HG03025 (cell line): Measurements from ENCODE around the gene CHMP5.

ENCODE experiments used
- ATAC-seq: cut with Tn5 transposase; IDR thresholded peaks from one replicate; pipeline ENCODE4 v1.9.1; 2021; ENCODE audit warnings: mild to moderate bottlenecking, moderate library complexity; ENCODE audit not compliant: unreplicated experiment, low FRiP score

Gene CHMP5

DNA sequence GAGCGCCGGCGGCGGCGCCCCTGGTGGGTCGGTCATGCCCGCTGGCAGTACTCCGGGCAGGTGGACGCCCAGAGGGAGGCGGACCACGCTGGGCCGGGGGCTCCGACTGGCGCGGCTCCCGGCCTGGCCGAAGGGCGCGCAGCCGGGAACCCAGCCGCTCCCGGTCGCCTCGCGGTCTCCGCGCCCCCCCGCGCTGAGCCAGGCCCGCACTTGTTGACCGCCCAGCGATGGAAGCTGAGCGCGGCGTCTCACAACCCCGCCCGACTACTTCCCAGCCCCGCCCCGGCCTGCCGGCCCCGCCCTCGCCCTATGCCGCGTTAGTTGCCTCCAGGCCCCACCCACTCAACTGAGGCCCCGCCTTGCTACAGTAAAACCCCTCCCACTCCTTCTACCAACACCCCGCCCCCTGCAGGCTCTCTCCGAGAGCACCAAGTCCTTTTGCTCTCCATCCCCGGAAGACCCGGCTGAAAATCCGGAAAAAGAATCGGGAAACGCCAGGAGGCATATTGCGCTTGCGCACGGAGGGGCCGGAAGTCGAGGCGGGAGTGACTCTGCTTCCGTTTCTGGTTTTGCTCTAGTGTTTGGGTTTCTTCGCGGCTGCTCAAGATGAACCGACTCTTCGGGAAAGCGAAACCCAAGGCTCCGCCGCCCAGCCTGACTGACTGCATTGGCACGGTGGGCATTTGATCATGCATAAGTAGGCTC, at the start of gene CHMP5, which contains the start of gene BAG1:
Gene CHMP5, plus strand, starts transcription at position 577 of the 705 bp plus-strand sequence. Its CDS starts 30 bp downstream, at position 607.
Gene BAG1, minus strand, starts transcription at position 236 of the 705 bp plus-strand sequence.
- peak; percentile 79 for ATAC-seq

DNA sequence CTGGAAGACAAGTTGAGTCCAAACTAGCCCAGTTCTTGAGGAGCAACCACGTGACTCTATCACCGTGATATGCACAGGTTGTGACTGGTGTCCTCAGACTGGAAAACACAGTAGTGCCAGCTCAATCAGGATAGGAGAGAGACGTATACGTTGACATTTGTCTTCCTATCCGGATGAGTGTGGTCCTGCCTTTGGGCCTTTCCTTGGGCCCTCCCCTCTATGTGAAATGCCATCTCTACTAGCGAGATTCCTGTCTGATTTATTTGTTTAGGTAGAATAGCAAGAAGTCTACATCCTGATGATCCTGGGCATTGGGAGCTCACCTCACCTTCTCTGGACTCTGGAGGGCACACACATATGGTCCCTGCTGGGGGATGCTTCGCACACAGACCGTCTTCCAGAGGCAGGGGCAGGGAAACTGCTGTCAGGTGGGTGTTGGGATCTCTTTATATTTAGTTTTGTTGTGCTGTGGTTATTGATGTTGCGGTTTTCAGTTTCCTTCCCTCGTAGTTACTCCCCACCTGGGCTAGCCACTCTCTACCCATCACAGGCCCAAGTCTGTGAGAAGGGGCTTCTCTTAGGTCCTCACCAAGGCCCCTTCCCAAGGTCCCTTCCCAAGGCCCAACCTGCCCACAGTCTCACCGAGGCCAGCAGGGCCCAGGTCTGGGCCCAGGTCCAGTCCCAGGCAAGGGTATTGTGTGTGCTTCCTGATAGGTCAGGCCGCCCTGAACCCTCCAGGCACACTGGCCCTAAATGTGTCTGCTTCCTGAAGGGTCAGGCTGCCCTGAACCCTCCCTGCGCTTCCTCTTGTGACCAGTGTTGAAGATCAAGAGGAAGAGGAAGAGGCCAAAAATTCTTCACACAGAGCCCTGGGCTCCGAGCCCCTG, 43.9 kb upstream of the CHMP5 start:
- ATAC-seq = no peak

DNA sequence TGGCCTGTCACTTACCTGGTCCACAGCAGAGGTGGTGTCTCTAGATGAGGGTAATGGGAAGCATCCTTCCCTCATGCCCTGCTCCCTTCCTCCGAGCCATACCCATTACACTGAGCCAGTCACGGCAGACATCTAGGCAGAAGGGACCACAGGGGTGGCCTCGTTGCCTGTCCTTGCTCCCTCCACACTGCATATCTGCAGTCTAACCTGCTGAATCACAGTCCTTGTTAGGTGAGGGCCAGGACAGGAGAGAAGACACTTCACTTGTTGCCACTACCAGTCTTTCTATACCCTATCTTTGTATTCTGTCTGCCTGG, 43.3 kb upstream of the CHMP5 start:
- ATAC-seq = no peak

DNA sequence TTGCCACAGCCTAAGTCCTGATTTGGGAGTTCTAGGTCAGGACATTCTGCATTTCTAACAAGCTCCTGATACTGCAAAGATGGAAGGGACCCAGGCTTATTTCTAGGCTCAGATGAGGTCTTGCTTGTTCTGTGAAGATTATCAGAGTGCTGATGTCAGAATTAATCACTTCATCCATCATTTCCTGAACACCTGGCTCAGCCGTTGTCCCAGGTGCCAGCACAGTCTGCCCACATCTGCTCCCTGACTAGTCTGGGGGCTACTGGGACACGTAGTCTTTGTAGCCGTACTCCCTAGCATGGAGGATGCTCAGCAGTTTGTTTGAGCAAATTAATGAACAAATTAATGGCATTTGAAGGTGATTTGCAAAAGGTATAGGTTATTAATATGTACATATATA, 42.8 kb upstream of the CHMP5 start:
- no peak for ATAC-seq

DNA sequence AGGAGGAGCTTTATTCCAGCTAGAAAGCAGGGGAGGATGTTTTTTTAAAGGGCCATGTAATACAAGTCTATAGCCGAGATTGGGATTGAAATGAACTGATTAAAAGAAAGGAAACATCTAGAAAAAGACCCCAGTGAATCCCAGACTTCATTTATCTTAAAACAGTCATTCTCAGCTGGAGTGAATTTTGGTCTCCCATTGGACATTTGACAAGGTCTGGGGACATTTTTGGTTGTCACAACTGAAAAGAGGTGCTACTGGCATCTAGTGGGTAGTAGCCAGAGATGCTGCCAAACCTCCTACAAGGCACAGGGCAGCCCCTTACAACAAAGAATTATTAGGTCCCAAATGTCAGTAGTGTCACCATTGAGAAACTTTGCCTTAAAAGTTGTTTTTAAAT, 41.2 kb upstream of the CHMP5 start:
- no peak for ATAC-seq

DNA sequence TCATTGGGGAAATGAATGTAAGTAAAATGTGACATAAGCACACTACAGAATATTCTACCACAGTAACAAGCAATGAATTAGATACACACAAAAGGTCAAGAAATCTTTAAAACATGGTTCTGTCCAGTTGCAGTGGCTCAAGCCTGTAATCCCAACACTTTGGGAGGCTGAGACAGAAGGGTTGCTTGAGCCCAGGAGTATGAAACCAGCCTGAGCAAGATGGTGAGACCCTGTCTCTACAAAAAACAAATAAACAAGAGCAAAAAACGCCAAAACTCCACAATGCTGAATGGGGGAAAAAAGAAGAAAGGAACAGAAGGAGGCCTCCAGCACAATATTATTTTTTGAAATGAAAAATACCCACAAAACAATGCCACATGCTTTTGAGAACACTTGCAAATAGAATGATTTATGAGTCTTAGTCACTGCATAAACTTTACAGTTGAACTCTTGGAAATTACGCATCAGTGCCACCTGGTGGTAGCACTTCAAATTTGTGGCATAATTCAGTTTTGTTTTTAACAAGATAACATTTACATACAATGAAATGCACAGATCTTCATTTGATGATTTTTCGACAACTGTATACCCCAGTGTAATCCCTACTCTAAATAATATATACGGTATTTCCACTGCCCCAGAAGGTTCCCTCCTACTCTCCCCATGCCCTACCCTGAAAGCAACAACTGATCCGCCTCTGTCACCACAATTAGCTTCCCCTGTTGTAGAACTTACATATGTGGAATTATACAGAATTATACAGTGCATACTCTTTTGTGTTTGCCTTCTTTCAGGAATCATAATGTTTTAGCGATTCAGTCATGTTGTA, 39.3 kb upstream of the CHMP5 start:
- ATAC-seq = no peak

DNA sequence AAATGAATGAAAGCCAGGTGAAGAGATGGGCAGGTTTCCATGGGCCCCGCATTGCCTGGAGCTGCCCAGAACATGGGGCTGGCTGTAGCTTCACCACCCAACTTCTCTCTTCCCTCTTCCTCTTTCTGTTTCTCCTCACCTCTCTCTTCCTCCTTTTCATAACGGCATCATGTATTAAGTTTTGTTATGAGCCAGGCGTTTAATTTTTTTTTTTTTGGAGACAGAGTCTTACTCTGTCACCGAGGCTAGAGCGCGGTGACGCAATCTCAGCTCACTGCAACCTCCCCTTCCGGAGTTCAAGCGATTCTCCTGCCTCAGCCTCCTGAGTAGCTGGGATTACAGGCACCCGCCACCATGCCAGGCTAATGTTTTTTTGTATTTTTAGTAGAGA, 37.8 kb upstream of the CHMP5 start:
- ATAC-seq = no peak

DNA sequence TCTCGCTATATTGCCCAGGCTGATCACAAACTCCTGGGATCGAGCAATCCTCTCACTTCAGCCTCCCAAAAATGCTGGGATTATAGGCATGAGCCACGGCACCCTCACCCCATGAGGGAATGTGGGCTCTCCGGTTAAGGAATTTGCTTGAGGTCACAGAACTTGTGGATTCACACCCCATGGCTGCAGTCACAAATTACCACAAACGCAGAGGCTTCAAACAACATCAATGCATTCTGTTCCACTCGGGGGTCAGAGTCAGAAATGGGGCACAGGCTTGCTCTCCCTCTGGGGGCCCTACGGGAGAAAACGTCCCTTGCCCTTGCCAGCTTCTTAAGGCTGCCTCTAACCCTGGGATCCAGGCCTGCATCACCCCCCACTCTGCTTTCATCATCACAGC, 37.1 kb upstream of the CHMP5 start:
- no peak for ATAC-seq

DNA sequence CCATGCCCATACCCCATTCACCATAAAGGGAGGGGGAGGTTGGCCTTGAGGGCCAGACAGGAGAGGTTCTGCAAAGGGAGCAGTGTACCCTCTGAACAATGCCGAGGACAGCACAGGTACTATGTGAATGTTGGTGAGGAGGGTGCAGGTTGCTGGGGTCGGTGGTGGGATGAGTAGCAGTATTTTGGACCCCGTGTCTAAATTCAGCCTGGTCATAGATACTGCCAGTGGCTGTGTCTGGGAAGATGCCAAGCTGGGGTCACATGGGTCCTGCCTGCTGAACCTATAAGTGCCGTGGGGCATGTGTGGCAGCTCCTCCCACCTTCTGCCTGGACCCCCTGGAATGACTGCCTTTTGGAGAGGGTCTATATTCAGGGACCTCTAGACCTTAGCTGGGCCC, 36.2 kb upstream of the CHMP5 start:
- ATAC-seq = no peak

DNA sequence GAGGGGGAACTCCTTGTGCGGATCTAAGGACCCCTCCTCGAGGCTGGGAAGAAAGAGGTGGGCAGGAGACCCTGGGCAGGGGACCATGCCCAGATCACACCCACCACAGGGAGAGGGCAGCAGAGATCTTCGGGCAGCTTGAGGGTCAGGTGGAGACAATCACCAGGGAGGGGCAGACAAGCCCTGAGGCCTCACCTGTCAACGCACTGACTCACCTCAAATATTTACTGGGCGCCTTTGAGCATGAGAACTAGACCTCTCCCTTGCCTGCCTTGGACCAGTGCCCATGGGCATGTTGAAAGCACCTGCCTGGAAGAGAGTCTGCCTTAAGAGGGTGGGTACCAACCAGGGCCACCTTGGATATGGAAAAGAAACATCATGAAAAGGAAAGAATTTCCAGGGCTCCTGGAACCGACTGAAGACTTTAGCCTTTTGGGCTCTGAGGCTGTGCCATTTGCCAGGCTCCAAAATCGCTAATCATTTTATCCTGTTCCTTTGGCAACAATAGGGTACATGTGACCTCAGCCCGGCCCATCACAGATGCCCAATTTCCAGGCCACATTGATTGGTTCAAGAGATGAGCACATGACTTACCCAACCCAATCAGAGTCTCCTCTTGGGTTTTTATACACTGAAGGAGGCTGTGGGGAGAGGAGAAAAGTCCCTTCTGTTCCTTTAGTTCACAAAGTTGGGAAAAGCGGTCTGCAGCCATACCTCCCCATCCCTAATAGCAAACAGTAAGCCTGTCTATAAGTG, 35.3 kb upstream of the CHMP5 start:
- no peak for ATAC-seq

DNA sequence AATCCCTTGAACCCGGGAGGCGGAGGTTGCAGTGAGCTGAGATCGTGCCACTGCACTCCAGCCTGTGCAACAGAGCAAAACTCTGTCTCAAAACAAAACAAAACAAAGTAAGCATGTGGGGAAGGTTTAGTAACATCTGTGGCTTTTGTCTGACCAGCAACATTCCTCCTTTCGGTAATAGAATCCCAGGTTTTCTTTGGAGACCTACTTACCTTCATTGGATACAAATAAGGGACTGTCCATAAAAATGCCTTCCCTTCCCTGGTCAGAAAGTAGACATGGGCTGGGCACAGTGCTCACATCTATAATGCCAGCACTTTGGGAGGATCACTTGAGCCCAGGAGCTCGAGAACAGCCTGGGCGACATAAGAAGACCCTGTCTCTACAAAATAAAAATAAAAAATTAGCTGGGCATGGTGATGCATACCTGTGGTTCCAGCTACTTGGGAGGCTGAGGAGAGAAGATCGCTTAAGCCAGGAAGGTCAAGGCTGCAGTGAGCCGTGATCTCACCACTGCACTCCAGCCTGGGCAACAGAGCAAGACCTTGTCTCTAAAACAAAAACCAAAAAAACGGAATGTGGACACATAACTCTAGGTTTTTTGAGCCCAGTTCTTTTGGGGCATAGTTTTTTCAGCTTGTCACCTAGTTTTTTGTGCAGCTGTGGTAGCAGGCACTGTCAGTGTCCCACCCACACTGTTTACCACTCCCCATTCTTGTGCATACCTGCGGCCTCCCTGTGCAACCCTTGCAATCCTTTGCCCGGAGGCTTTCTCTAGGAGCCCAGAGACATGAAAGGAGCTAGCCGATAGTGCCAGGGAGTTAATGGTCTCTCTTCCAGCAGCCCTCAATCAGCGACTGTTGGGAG, 33.9 kb upstream of the CHMP5 start:
- ATAC-seq = no peak

DNA sequence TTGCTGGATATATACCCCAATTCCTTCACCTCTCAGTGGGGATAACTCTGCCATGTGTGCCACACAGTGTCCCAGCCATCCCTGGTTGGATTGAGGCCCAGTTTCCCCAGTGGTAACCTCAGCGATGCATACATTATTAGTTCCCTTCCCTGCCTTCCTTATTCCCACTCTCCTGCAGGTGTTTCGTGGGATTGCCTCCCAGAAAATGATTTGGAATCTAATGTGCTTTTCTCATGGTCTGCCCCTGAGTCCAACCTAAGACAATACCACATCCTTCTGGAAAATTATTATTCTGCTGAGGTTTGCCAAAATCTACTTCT, 33.3 kb upstream of the CHMP5 start:
- ATAC-seq = no peak

DNA sequence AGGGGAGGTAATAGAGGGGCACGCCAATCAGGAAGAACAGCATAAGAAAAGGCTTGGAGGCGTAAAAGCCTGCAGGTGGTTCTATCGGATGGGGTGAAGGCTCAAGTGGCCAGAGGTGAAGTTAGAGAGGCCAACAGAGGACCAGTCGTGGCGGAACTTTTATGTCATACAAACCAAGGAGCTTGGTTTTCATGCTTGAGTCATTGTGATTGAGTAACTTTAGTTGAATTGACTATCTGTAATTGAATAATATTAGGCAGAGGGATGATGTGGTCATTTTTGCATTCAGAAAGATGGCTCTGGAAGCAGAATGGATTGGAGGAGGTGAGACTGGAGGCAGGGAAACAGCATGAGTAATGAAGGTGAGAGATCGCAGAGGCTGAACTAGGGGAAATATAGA, 32.0 kb upstream of the CHMP5 start:
- ATAC-seq = no peak

DNA sequence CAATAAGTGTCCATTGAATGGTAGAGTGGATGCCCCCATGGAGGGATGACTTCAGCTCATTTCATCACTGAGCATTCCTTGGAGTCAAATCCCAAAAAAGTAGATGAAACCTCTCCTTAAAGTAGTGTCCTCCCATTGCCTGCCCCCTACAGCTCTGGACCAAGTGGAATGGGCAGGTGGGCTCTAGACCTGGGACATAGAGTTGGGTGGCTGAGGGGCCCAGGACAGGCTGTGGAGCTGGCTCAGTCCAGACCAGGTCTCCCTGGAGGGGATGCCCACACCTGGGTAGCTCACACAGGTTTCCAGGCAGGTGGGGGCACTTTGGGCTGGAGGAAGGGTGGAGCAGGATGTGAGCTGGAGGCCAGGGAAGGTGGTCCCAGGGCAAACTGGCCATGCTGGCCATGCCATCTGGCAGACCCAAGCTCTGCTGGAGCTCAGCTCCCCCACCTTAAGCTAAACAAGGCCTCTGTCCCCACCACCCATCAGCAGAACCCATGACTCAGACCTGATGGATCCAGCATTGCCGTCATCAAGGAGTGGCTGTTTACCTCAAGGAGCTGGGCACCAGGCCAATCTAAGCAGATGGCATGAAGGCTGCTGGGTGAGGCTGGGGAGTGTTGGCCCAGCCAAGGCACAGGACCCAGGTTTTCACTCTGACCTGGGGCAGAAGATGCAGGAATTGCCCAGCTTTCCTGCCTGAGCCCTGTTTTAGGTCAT, 31.1 kb upstream of the CHMP5 start:
- no peak for ATAC-seq

DNA sequence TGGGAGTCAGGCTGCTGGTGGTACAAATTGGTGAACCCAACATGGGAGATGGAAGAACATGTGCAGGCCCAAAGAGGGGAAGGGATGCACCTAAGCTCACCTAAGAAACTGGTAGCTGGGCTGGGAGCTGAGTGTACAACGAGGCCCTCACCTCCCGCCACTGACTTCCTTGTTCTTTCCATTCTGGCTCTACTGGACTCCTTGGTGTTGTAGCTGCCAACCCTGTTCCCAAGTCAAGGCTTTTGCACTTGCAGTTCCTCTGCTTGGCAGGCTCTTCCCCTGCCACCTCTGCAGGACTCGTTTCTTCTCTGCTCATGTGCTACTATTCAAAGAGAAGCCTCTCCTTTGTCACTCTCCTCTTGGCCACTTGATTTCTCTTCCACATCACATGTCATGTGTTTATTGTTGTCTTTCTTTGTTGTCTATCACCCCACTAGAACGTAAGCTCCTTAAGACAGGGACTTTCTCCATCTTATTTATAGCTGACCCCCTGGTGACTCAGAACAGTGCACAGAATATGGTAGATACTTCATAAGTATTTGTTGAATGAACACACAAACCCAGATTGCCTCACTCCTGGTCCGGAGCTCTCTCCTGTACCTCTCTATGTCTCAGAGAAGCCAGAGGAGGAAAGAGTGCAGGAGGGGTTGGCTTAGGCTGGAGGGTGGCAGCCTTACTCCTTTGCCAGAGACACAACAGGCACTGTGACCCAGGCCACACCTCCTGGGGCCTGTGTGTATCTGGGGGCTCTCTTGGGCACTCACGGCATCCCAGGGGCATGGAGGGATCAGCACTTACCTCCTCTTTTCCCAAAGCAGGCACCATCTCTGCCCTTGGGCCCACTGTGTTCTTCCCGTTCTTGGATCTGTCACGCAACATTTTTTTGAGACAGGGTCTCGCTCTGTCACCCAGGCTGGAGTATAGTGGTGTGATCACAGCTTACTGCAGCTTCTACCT, 30.1 kb upstream of the CHMP5 start:
- no peak for ATAC-seq

DNA sequence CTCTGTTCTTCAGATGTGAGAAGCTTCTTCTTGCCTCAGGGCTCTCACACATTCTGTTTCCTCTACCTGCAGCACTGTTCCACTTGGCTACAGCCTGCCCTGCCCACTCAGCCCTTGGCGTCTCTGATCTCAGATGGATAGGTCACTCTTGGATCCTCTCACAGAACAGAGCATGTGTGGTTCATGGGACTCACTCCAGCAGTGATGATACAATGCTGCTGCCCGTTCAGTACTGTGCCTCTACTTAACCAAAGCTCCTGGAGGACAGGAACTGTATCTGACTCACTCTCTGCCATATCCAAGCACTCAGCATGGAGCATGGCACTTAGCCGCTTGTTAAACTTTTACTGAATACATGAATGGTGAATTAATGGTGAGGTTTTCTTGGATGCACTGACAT, 28.3 kb upstream of the CHMP5 start:
- ATAC-seq = no peak

DNA sequence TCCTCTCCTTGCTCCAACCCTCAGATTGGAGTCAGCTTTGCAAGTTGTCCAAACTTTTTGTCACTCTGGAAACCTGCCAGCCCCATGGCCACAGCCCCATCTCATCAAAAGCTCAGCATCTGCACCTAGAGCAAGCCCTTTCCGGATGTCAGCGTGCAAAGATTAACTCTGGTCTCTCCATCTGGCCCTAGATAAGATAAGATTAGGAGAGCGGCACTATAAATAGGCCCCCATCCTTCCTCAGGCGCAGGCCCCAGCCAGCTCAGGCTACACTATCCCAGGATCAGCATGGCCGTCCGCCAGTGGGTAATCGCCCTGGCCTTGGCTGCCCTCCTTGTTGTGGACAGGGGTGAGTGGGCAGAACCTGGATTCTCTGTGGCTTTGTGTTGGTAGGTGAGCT, 24.9 kb upstream of the CHMP5 start, which contains the start of gene SPINK4:
Gene SPINK4, plus strand, starts transcription at position 247 of the 400 bp plus-strand sequence. Its CDS starts 42 bp downstream, at position 289.
- no peak for ATAC-seq

DNA sequence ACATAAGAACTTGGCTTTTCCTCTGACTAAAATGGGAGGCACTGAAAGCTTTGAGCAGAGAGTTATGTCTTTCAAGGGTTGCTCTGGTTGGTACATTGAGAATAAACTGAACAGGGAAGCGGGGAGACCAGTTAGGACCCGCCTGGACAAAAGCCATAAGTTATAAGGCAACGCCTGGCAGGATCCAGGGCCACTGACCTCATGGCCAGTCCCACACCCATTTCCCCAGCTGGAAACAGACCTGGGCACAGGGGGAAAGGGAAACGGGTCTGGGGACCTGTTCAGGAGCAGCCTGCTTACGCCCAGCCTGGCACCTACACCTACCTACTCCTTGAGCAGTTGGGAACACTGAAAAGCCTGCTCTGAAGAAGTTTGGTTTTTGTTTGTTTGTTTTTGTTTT, 23.6 kb upstream of the CHMP5 start:
- no peak for ATAC-seq
